HEK293T (cell line): ENCODE results near the gene FKBP2.

Experiments
- ELF4 ChIP-seq: fragments of 450-650 bp; IDR thresholded peaks from 2 replicates; pipeline ENCODE4 v1.6.1; 2017; ENCODE audit warnings: antibody characterized with exemption
- FOXK2 ChIP-seq: fragments of 450-650 bp; IDR thresholded peaks from 2 replicates; pipeline ENCODE4 v1.6.1; 2016; ENCODE audit warnings: mild to moderate bottlenecking
- LEF1 ChIP-seq: fragments of 450-650 bp; IDR thresholded peaks from 2 replicates; pipeline ENCODE4 v1.6.1; 2017; ENCODE audit warnings: mild to moderate bottlenecking, borderline replicate concordance
- SP1 ChIP-seq: fragments of 450-650 bp; IDR thresholded peaks from 2 replicates; pipeline ENCODE4 v1.6.1; 2017

- TF ChIP-seq ELF4 = no peak
- TF ChIP-seq SP1 = no peak
- TF ChIP-seq FOXK2 = no peak
- no peak for TF ChIP-seq LEF1
Observed at GRCh38 chr11:64207256-64208085, 33.4 kb upstream of the FKBP2 start.
